ENCODE results near the gene OPRL1. TPM values are rescaled to one million over a fixed set of nuclear protein-coding genes. Genes with fewer than 3 reads are reported as not detected.

OPRL1 gene
- total RNA-seq, 1 experiment from 2014 or later = 3.9 TPM

DNA sequence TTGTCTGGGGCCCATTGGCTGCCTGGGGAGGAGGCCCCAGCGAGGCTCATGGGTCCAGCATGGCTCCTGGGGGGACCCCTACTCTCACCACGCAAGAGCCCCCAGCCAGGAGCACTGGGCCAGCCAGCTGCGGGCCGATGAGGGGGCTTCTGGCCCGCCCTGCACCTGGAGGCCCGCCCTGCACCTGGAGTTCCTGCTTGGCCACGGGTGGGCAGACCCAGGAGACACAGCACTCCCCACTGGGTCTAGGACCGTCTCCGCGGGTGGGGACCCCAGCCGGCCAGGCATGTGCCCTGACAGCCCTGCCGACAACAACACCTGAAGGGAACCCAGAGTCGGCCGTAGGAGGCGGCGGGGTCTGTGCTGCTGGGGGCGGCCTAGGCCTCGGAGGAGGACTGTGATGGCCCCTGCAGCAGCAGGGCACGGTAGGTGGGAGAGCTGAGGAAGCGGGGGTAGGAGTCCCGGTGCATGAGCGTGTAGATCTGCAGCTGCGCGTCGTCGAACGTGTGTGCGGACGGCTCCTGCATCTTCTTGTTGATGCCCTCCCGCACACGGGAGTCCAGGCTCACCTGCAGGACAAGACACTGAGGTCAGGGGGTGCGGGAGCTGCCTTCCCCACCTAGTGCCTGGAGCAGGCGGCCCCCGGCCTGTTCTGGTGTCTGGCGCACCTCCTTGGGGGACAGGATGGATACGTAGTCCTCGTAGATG, 6.3 kb upstream of the OPRL1 start:
- intact Hi-C loops (cut with micrococcal nuclease; ENCODE audit: unreplicated experiment) (no loop called here), in situ Hi-C loops (cut with HindIII; ENCODE audit: low pct_unique_long_range_greater_than_20kb, low sequenced_read_pairs) (no loop called here)
- no peaks in the 10 kb centered on the region for H3K36me3 ChIP-seq (ENCODE audit: control insufficient read depth, insufficient read depth, low read length)
- no TSS peak for BruUV-seq (replicated peaks)
- H3K4me3 ChIP-seq (ENCODE audit: low read depth in 2 of 2, low read length in 2 of 2) = no peak overlapping the region
- H3K27ac ChIP-seq (ENCODE audit: low read length) = no peak overlapping the region
- H3K4me1 ChIP-seq (ENCODE audit: control insufficient read depth, insufficient read depth, low read length) = peaks cover 9% of the 10 kb centered on the region
- H3K9me3 ChIP-seq (ENCODE audit: control insufficient read depth, insufficient read depth, low read depth, low read length) = no peaks in the 10 kb centered on the region
- POLR2A ChIA-PET = no interaction called here
- CTCF ChIA-PET = no interaction called here
- no peaks in the 10 kb centered on the region for H3K27me3 ChIP-seq (ENCODE audit: control insufficient read depth, insufficient read depth, low read length)
- ATAC-seq (no peak), DNase-seq (ENCODE audit: low read depth, low spot score) (no peak)
- TF ChIP-seq, protein P1, sequence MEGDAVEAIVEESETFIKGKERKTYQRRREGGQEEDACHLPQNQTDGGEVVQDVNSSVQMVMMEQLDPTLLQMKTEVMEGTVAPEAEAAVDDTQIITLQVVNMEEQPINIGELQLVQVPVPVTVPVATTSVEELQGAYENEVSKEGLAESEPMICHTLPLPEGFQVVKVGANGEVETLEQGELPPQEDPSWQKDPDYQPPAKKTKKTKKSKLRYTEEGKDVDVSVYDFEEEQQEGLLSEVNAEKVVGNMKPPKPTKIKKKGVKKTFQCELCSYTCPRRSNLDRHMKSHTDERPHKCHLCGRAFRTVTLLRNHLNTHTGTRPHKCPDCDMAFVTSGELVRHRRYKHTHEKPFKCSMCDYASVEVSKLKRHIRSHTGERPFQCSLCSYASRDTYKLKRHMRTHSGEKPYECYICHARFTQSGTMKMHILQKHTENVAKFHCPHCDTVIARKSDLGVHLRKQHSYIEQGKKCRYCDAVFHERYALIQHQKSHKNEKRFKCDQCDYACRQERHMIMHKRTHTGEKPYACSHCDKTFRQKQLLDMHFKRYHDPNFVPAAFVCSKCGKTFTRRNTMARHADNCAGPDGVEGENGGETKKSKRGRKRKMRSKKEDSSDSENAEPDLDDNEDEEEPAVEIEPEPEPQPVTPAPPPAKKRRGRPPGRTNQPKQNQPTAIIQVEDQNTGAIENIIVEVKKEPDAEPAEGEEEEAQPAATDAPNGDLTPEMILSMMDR (IDR thresholded peaks at IDR 0.05) = no peak
- TF ChIP-seq POLR2AphosphoS5 (IDR thresholded peaks at IDR 0.05; ENCODE audit: low read depth, low read length) (no peak), SIN3A (IDR thresholded peaks at IDR 0.05; ENCODE audit: borderline replicate concordance, insufficient read depth, low read depth, low read length) (no peak), TCF7L2 (IDR thresholded peaks at IDR 0.05; ENCODE audit: low read depth, low read length) (no peak)
- TF ChIP-seq, protein P2, sequence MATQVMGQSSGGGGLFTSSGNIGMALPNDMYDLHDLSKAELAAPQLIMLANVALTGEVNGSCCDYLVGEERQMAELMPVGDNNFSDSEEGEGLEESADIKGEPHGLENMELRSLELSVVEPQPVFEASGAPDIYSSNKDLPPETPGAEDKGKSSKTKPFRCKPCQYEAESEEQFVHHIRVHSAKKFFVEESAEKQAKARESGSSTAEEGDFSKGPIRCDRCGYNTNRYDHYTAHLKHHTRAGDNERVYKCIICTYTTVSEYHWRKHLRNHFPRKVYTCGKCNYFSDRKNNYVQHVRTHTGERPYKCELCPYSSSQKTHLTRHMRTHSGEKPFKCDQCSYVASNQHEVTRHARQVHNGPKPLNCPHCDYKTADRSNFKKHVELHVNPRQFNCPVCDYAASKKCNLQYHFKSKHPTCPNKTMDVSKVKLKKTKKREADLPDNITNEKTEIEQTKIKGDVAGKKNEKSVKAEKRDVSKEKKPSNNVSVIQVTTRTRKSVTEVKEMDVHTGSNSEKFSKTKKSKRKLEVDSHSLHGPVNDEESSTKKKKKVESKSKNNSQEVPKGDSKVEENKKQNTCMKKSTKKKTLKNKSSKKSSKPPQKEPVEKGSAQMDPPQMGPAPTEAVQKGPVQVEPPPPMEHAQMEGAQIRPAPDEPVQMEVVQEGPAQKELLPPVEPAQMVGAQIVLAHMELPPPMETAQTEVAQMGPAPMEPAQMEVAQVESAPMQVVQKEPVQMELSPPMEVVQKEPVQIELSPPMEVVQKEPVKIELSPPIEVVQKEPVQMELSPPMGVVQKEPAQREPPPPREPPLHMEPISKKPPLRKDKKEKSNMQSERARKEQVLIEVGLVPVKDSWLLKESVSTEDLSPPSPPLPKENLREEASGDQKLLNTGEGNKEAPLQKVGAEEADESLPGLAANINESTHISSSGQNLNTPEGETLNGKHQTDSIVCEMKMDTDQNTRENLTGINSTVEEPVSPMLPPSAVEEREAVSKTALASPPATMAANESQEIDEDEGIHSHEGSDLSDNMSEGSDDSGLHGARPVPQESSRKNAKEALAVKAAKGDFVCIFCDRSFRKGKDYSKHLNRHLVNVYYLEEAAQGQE (IDR thresholded peaks at IDR 0.05; ENCODE audit: insufficient read depth in 1 of 2, low read depth in 2 of 2, low read length in 1 of 2) = no peak

DNA sequence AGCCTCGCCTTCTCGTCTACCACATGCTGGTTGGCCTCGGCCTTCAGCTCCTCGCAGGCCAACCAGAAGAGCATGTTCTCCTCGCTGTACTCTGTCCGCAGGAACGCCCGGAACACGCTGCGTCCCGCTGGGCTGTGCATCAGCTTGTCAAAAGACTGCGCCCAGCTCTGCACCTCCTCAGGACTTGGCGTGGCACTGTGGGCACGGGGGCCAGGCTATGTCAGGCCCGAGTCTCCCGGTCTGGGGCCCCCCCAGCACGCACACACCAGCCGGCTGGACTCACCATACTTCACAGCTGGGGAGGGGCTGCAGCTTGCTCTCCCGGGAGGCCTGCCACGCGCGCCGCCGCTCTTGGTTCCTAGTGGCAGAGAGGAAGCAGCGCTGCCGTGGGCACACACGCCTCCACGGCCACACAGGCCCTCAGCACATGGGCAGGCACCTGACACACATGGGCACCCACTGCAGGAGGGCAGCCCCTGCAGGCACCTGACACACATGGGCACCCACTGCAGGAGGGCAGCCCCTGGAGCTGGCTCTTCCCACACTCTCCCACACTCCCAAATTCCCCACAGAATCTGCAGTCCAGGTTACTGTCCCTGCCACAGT, 5.6 kb upstream of the OPRL1 start:
- ATAC-seq = no peak
- TF ChIP-seq POLR2AphosphoS5 (IDR thresholded peaks at IDR 0.05; ENCODE audit: low read depth, low read length) = no peak
- TF ChIP-seq, protein P1 (IDR thresholded peaks at IDR 0.05) = no peak
- TF ChIP-seq TCF7L2 (IDR thresholded peaks at IDR 0.05; ENCODE audit: low read depth, low read length) = no peak
- TF ChIP-seq SIN3A (IDR thresholded peaks at IDR 0.05; ENCODE audit: borderline replicate concordance, insufficient read depth, low read depth, low read length) = no peak
- TF ChIP-seq, protein P2 (IDR thresholded peaks at IDR 0.05; ENCODE audit: insufficient read depth in 1 of 2, low read depth in 2 of 2, low read length in 1 of 2) = no peak
- H3K9me3 ChIP-seq (ENCODE audit: control insufficient read depth, insufficient read depth, low read depth, low read length) = no peaks in the 10 kb centered on the region
- no peaks in the 10 kb centered on the region for H3K27me3 ChIP-seq (ENCODE audit: control insufficient read depth, insufficient read depth, low read length)
- no TSS peak for BruUV-seq (replicated peaks)
- H3K4me3 ChIP-seq (ENCODE audit: low read depth in 2 of 2, low read length in 2 of 2) = no peak overlapping the region
- in situ Hi-C loops (cut with HindIII; ENCODE audit: low pct_unique_long_range_greater_than_20kb, low sequenced_read_pairs) = no loop called here
- ChIA-PET CTCF (no interaction called here), POLR2A (no interaction called here)
- no peaks in the 10 kb centered on the region for H3K36me3 ChIP-seq (ENCODE audit: control insufficient read depth, insufficient read depth, low read length)
- DNase-seq (ENCODE audit: low read depth, low spot score) = no peak
- H3K27ac ChIP-seq (ENCODE audit: low read length) = no peak overlapping the region
- intact Hi-C loops (cut with micrococcal nuclease; ENCODE audit: unreplicated experiment) = no loop called here
- H3K4me1 ChIP-seq (ENCODE audit: control insufficient read depth, insufficient read depth, low read length) = peaks cover 12% of the 10 kb centered on the region

Data from Panc1 (cell line).